Right lobe of liver (tissue), 6 donors: ENCODE results near the gene NXPH1. TPM values are rescaled to one million over a fixed set of nuclear protein-coding genes. Genes with fewer than 3 reads are reported as not detected.

Experiments used
- ATAC-seq, 4 donors: fragments of 200-7000 bp; cut with Tn5 transposase; one replicate each; pipeline ENCODE4 v1.9.1; 2020; ENCODE audit warnings: mild to moderate bottlenecking in 4 of 4, moderate library complexity in 4 of 4
- DNase-seq, 3 donors: peaks; one replicate each; pipeline ENCODE4 v3.0.0-alpha.2; 2020
- H3K27ac ChIP-seq, 3 donors: fragments of 200-600 bp; one replicate each; pipeline ENCODE4 v1.8.0; 2022
- H3K27me3 ChIP-seq, 2 donors: fragments of 200-600 bp; one replicate each; pipeline ENCODE4 v1.8.0; 2022
- H3K36me3 ChIP-seq, 4 donors: fragments of 200-600 bp; sonication (generic) in 1 of 4; one replicate each; pipeline versions ENCODE4 v1.5.1 to v1.8.0; 2017 to 2022; ENCODE audit warnings: control low read depth in 1 of 4
- H3K4me1 ChIP-seq, 4 donors: fragments of 200-600 bp; sonication (generic) in 1 of 4; one replicate each; pipeline versions ENCODE4 v1.5.1 to v1.8.0; 2017 to 2022; ENCODE audit warnings: control low read depth in 1 of 4
- H3K4me3 ChIP-seq, 3 donors: fragments of 200-600 bp; one replicate each; pipeline ENCODE4 v1.8.0; 2022
- H3K9me3 ChIP-seq, 4 donors: fragments of 200-600 bp; sonication (generic) in 1 of 4; one replicate each; pipeline versions ENCODE4 v1.5.1 to v1.8.0; 2017 to 2022; ENCODE audit warnings: control low read depth in 1 of 4
- CTCF ChIP-seq, 4 donors: fragments of 200-600 bp in 3 of 4; fragments of 450-650 bp in 1 of 4; IDR thresholded peaks; one replicate each; pipeline versions ENCODE4 v1.5.1 to v1.8.0; 2016 to 2022; ENCODE audit warnings: antibody characterized with exemption in 4 of 4, mild to moderate bottlenecking in 2 of 4
- POLR2A ChIP-seq: fragments of 450-650 bp; IDR thresholded peaks from one replicate; pipeline ENCODE4 v1.6.1; 2017; ENCODE audit warnings: antibody characterized with exemption, mild to moderate bottlenecking
- WGBS: methylation state at CpG from one replicate; pipeline ENCODE4 v1.1.6; 2018; ENCODE audit warnings: low coverage, low lambda C conversion rate; ENCODE audit not compliant: insufficient coverage; ENCODE audit errors: missing lambda C conversion rate; 5-methylcytosine and 5-hydroxymethylcytosine counted together
- intact Hi-C, 2 donors: fragments of 100-400 bp; cut with DNase I; formaldehyde crosslinking; loops; one replicate each; pipeline versions ENCODE4 v1.11.2 to v1.14.1; 2022
- total RNA-seq, 6 experiments: library from RNA; depleted of rRNA in 2 of 6; stranded (reverse); fragments of >200 nt in 2 of 6; fragmentation: NEBNext Ultra II Directional in 3 of 6; extraction: Animal tissue kit (Norgen Biotek cat#: 25700) in 3 of 6; gene quantifications; one replicate each; pipeline versions ENCODE4 v1.1.0 to v1.2.4, GENCODE V29; 2016 to 2023
- donor health status: DM: no; HTN: yes; CAD: no.
- donor health status: DM: no; HTN: no; CAD: no.
- donor health status: DM: no; HTN: no; CAD: no.
- donor health status: DM: no; HTN: yes; CAD: no.
- donor health status: DM: no; HTN: yes; CAD: no.

NXPH1 gene
- total RNA-seq, 6 experiments from 2014 or later: not detected

DNA sequence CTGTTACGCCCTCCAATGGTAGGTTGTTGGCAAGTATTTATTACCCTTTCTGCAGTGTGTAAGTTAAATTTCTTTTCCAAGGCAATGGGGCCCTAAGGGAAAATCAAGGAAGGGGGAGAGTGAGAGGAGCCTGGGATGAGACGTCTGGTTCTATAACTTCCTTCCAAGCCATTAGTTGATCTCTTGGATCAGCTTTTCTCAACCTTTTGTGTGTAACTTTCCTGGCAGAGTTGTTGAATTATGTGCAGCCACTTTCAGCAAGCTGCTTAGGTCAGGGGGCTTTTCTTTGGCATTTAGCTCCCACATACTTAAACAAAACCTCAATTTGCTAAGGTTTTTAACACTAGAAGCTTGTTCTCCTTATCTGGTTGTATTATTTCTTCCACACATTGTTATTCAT is 127.1 kb downstream of the NXPH1 start:
- no peak for DNase-seq
- no peak for ATAC-seq
- no peaks in the 10 kb centered on the region for H3K36me3 ChIP-seq
- H3K27me3 ChIP-seq: no peaks in the 10 kb centered on the region
- no peaks in the 10 kb centered on the region for H3K4me1 ChIP-seq
- 44% methylated on average over 2 of the region's 2 CpGs for WGBS
- H3K27ac ChIP-seq: no peak overlapping the region
- H3K9me3 ChIP-seq: no peaks in the 10 kb centered on the region
- intact Hi-C loops: no loop called here
- TF ChIP-seq CTCF (IDR thresholded peaks at IDR 0.05) (no peak), POLR2A (no peak)
- no peak overlapping the region for H3K4me3 ChIP-seq

GRCh38 chr7:8561449-8561848 is 128.0 kb downstream of the NXPH1 start:
- TF ChIP-seq POLR2A (no peak), CTCF (IDR thresholded peaks at IDR 0.05) (no peak)
- Histone ChIP-seq H3K27ac (no peak overlapping the region), H3K4me3 (no peak overlapping the region), H3K27me3 (no peaks in the 10 kb centered on the region), H3K36me3 (no peaks in the 10 kb centered on the region), H3K9me3 (no peaks in the 10 kb centered on the region), H3K4me1 (no peaks in the 10 kb centered on the region)
- DNase-seq: no peak
- ATAC-seq: no peak
- 28% methylated on average over 3 of the region's 3 CpGs for WGBS
- intact Hi-C loops: no loop called here

DNA sequence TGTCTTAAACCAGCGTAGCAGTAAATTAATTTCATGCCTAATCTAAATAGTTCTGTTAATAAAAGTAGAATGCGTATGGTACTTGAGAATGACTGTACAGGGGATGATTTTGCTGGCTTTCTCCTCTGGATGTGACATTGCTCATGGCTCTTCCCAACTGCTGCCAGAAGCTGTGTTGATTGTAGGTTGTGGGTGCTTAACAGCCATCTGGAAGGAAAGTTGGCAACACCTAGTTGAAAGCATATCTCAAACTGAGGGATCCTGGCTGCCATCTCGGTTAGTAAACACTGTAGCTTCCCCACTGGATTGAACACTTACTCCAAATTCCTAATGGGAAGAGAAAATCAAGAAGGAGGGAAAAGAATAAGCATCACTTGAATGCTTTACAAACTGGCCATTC is 130.9 kb downstream of the NXPH1 start:
- TF ChIP-seq POLR2A (no peak), CTCF (IDR thresholded peaks at IDR 0.05) (no peak)
- Histone ChIP-seq H3K27ac (no peak overlapping the region), H3K4me1 (no peaks in the 10 kb centered on the region), H3K27me3 (no peaks in the 10 kb centered on the region), H3K9me3 (no peaks in the 10 kb centered on the region), H3K36me3 (no peaks in the 10 kb centered on the region), H3K4me3 (no peak overlapping the region)
- no peak for ATAC-seq
- 41% methylated on average over 3 of the region's 3 CpGs for WGBS
- intact Hi-C loops: no loop called here
- DNase-seq: no peak

- Histone ChIP-seq H3K27ac (no peak overlapping the region), H3K36me3 (no peaks in the 10 kb centered on the region), H3K4me1 (no peaks in the 10 kb centered on the region), H3K9me3 (no peaks in the 10 kb centered on the region), H3K27me3 (no peaks in the 10 kb centered on the region), H3K4me3 (no peak overlapping the region)
- ATAC-seq (no peak), DNase-seq (no peak)
- intact Hi-C loops: no loop called here
- WGBS: 28% methylated on average over 2 of the region's 2 CpGs
- no peak for TF ChIP-seq CTCF (IDR thresholded peaks at IDR 0.05)
- TF ChIP-seq POLR2A: no peak
Observed at GRCh38 chr7:8566016-8566415, 132.6 kb downstream of the NXPH1 start.

DNA sequence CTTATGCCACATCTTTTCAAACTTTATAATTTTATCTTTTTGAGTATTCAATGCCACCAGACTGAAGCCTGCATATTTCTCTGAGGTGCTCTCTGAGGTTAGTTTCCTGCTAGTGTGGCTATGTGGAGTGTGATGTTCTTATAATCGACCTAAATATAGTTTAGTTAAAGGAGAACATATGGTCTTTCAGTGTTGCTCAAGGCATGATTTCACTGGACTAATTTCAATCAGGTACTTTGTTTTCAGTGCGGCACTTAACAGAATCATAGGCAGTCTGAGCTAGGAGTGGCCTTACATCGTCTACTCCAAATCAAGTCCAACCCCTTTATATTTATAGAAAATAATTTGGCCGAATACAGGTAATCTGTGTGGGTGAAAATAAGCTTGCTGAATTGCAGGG is 134.2 kb downstream of the NXPH1 start:
- TF ChIP-seq POLR2A: no peak
- TF ChIP-seq CTCF (IDR thresholded peaks at IDR 0.05): no peak
- DNase-seq (no peak), ATAC-seq (no peak)
- 56% methylated on average over 4 of the region's 4 CpGs for WGBS
- H3K27ac ChIP-seq: no peak overlapping the region
- H3K36me3 ChIP-seq: no peaks in the 10 kb centered on the region
- no peaks in the 10 kb centered on the region for H3K4me1 ChIP-seq
- no peaks in the 10 kb centered on the region for H3K9me3 ChIP-seq
- H3K27me3 ChIP-seq: no peaks in the 10 kb centered on the region
- intact Hi-C loops: no loop called here
- H3K4me3 ChIP-seq: no peak overlapping the region
